ENCODE measurements around the gene MUSTN1.

Gene MUSTN1

GRCh38 chr3:52798978-52799476 is 35.8 kb downstream of the MUSTN1 start:
- no peak for DNase-seq

GRCh38 chr3:52798376-52798977 is 36.3 kb downstream of the MUSTN1 start:
- DNase-seq, result no peak

GRCh38 chr3:52796411-52796810 is 38.4 kb downstream of the MUSTN1 start:
- no peak for DNase-seq

GRCh38 chr3:52795298-52795900 is 39.4 kb downstream of the MUSTN1 start:
- DNase-seq, result no peak

- DNase-seq, result no peak
These were observed 40.2 kb downstream of the MUSTN1 start, which contains the start of gene ITIH3 for GRCh38 chr3:52794612-52795099. Gene ITIH3 (plus strand): TSS chr3:52794796. CDS start chr3:52794804, 8 bp downstream.

GRCh38 chr3:52793702-52794611 is 40.9 kb downstream of the MUSTN1 start:
- no peak for DNase-seq

- no peak for DNase-seq
These were observed 41.7 kb downstream of the MUSTN1 start for GRCh38 chr3:52792961-52793695.

- DNase-seq, result no peak
These were observed 42.4 kb downstream of the MUSTN1 start for GRCh38 chr3:52792413-52792812.

GRCh38 chr3:52791928-52792327 is 42.9 kb downstream of the MUSTN1 start:
- no peak for DNase-seq

GRCh38 chr3:52791366-52791765 is 43.5 kb downstream of the MUSTN1 start:
- DNase-seq, result no peak

- no peak for DNase-seq
These were observed 44.1 kb downstream of the MUSTN1 start for GRCh38 chr3:52790741-52791140.

GRCh38 chr3:52790337-52790736 is 44.5 kb downstream of the MUSTN1 start:
- DNase-seq, result no peak

GRCh38 chr3:52789746-52790040 is 45.1 kb downstream of the MUSTN1 start:
- DNase-seq, result no peak

- DNase-seq, result no peak
These were observed 45.7 kb downstream of the MUSTN1 start for GRCh38 chr3:52788890-52789745.

- no peak for DNase-seq
These were observed 46.9 kb downstream of the MUSTN1 start for GRCh38 chr3:52787672-52788625.

GRCh38 chr3:52787246-52787645 is 47.6 kb downstream of the MUSTN1 start:
- DNase-seq, result no peak

- DNase-seq, result no peak
These were observed 48.2 kb downstream of the MUSTN1 start for GRCh38 chr3:52786330-52787215.

- no peak for DNase-seq
These were observed 49.8 kb downstream of the MUSTN1 start for GRCh38 chr3:52784931-52785590.

- DNase-seq, result no peak
These were observed 50.7 kb downstream of the MUSTN1 start for GRCh38 chr3:52784021-52784621.
